GM12878 (cell line): Measurements from ENCODE around the gene SMPD2. TPM values are rescaled to one million over a fixed set of nuclear protein-coding genes. Genes with fewer than 3 reads are reported as not detected.
A peak's percentile ranks its signal among the peaks of the same experiment; 100 is the strongest.

Experiments used
- ATAC-seq: fragments of 200-7000 bp; cut with Tn5 transposase; 3 replicates; pipeline ENCODE4 v1.9.1; 2020; ENCODE audit warnings: mild to moderate bottlenecking, moderate library complexity
- BruUV-seq: library from RNA; stranded (reverse); fragments of 400-500 nt; replicated peaks from 2 replicates; lab custom pipeline; 2021; lab: Mats Ljungman, UMichigan
- CTCF ChIA-PET: fragments of 300-600 bp; sonication (Branson Sonifier 250); formaldehyde crosslinking; extraction: SDS; loops from one replicate; lab custom pipeline; 2021; ENCODE audit warnings: inconsistent platforms; lab: Yijun Ruan, JAX
- POLR2A ChIA-PET: fragments of 350-600 bp; formaldehyde crosslinking; extraction: SDS; loops from one replicate; lab custom pipeline; 2021; ENCODE audit warnings: inconsistent platforms; lab: Charles Lee
- RAD21 ChIA-PET: fragments of 300-600 bp; sonication (Branson Sonifier 250); formaldehyde crosslinking; loops from one replicate; lab custom pipeline; 2023; ENCODE audit warnings: antibody characterized with exemption; ENCODE audit not compliant: unreplicated experiment; lab: Charles Lee
- SMC1A ChIA-PET: fragments of 300-600 bp; sonication (Branson Sonifier 250); formaldehyde crosslinking; loops from one replicate; lab custom pipeline; 2023; ENCODE audit not compliant: unreplicated experiment, uncharacterized antibody; lab: Charles Lee
- DNase-seq: peaks from one replicate; pipeline ENCODE4 v3.0.0-alpha.2; 2011; ENCODE audit warnings: low read depth, low spot score
- FAIRE-seq: peaks from 3 replicates; lab custom pipeline; 2011; peaks lifted over from hg19 to GRCh38; lab: Jason Lieb, UNC
- H2AFZ ChIP-seq: 2 replicates; pipeline ENCODE4 v1.6.0; 2011; ENCODE audit warnings: low read depth, low read length, control low read depth; ENCODE audit not compliant: control insufficient read depth
- H3K27ac ChIP-seq: 2 replicates; pipeline ENCODE4 v1.5.1; 2011; ENCODE audit warnings: control low read depth; ENCODE audit not compliant: control insufficient read depth, insufficient read depth
- H3K27me3 ChIP-seq, 2 experiments: replicated peaks in 1 of 2; 2 replicates each; pipeline versions ENCODE4 v1.6.0 to v1.6.1; 2011; ENCODE audit warnings: low read length in 1 of 2; ENCODE audit not compliant: control insufficient read depth in 2 of 2, insufficient read depth in 2 of 2
- H3K36me3 ChIP-seq, 2 experiments: 2 replicates each; pipeline ENCODE4 v1.5.1; 2011; ENCODE audit warnings: low read length in 1 of 2; ENCODE audit not compliant: control insufficient read depth in 2 of 2, insufficient read depth in 2 of 2
- H3K4me1 ChIP-seq: 2 replicates; pipeline ENCODE4 v1.6.1; 2011; ENCODE audit warnings: mild to moderate bottlenecking, low read length, moderate library complexity, mixed read lengths; ENCODE audit not compliant: control insufficient read depth, insufficient read depth
- H3K4me2 ChIP-seq: 2 replicates; pipeline ENCODE4 v1.6.0; 2011; ENCODE audit warnings: control low read depth; ENCODE audit not compliant: control insufficient read depth, insufficient read depth
- H3K4me3 ChIP-seq: fragments of 200-600 bp; sonication (generic); 2 replicates; pipeline ENCODE4 v1.5.1; 2016
- H3K79me2 ChIP-seq: 2 replicates; pipeline ENCODE4 v1.6.0; 2011; ENCODE audit warnings: low read length; ENCODE audit not compliant: control insufficient read depth, insufficient read depth
- H3K9ac ChIP-seq: 2 replicates; pipeline ENCODE4 v1.8.0; 2011; ENCODE audit warnings: low read length, control low read depth, mixed read lengths; ENCODE audit not compliant: control insufficient read depth, insufficient read depth
- H3K9me3 ChIP-seq: replicated peaks from 3 replicates; pipeline ENCODE4 v1.5.1; 2011; ENCODE audit warnings: mild to moderate bottlenecking, low read length; ENCODE audit not compliant: control insufficient read depth, insufficient read depth
- H4K20me1 ChIP-seq: 2 replicates; pipeline ENCODE4 v1.6.0; 2011; ENCODE audit not compliant: control insufficient read depth, insufficient read depth
- SREBF2 ChIP-seq: IDR thresholded peaks from 2 replicates; pipeline ENCODE4 v1.6.1; 2012; ENCODE audit warnings: mild to moderate bottlenecking, low read length
- WGBS: methylation state at CpG from one replicate; pipeline ENCODE4 v1.1.6; 2016; ENCODE audit warnings: low lambda C conversion rate; ENCODE audit not compliant: insufficient replicate concordance, insufficient coverage; ENCODE audit errors: missing lambda C conversion rate; 5-methylcytosine and 5-hydroxymethylcytosine counted together
- in situ Hi-C: fragments of 300-500 bp; cut with MboI; formaldehyde crosslinking; loops from 9 replicates; pipeline ENCODE4 v1.14.3; 2018; ENCODE audit warnings: mixed read lengths
- intact Hi-C: fragments of 100-400 bp; cut with micrococcal nuclease; formaldehyde crosslinking; loops from one replicate; pipeline ENCODE4 v1.14.2; 2022; ENCODE audit not compliant: unreplicated experiment
- polyA plus RNA-seq, 11 experiments: library from polyadenylated mRNA; depleted of rRNA in 4 of 11; unstranded in 6 of 11; stranded (reverse) in 5 of 11; fragments of >200 nt; fragmentation: Nextera tagmentation in 4 of 11; fragmentation: Illumina TruSeq in 1 of 11; extraction: Ambion mirVana in 4 of 11; extraction: Trizol in 1 of 11; gene quantifications; 1 replicate in 1 of 11; 2 replicates in 10 of 11; pipeline versions ENCODE4 v1.2.1 to v1.2.3, GENCODE V29; 2011 to 2016; ENCODE audit warnings: inconsistent platforms in 2 of 11, missing spikeins in 2 of 11, low read depth in 1 of 11
- total RNA-seq, 4 experiments: library from RNA; depleted of rRNA in 3 of 4; stranded (reverse); fragments of >200 nt in 3 of 4; fragmentation: Illumina TruSeq in 1 of 4; extraction: Trizol in 1 of 4; gene quantifications; 2 replicates each; pipeline versions ENCODE4 v1.2.1 to v1.2.3, GENCODE V29; 2013 to 2021
- TF ChIP-seq, protein P1 (sequence below): fragments of 450-650 bp; IDR thresholded peaks from 2 replicates; pipeline ENCODE4 v1.6.1; 2016; ENCODE audit warnings: mild to moderate bottlenecking

SMPD2 gene
- total and polyA plus RNA-seq, 10 of the 15 experiments (the other 5 are each of a cell fraction or from before 2014, with no cell fraction given), result 0.06 to 15.4 (median 9.7) TPM

DNA sequence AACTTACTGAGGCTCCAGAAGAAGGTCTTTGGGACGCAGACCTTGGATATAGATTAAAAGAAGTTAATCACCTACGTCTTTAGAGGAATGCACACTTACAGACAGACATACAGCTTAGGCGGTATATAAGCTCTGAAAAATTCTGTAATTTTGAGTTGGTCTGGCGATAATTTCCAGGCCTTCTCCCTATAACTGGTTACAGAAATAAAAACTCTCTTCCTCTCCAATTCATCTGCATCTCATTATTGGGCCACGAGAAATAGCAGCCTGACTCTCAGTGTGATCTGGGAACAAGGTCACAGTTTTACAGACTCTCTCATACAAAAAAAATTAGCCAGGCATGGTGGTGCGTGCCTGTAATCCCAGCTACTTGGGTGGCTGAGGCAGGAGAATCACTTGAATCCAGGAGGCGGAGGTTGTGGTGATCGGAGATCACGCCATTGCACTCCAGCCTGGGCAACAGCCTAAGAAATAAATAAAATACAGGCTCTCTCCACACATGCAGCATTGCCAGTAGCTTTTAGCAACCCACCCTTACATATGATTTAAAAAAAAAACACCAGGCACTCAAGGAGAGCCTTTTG lies 37.8 kb downstream of the SMPD2 start:
- Histone ChIP-seq H3K4me1 (peaks cover 4% of the 10 kb centered on the region), H3K27me3 (no peaks in the 10 kb centered on the region), H3K4me3 (peak overlapping the region; percentile 56), H3K4me2 (peak overlapping the region; percentile 84; the same call in 1 of the 2 replicates), H3K9me3 (no peaks in the 10 kb centered on the region), H3K36me3 (peaks cover 0 to 27% of the 10 kb centered on the region in 2 experiments; a peak in 3 of 4 replicates), H3K27ac (peak overlapping the region; percentile 64), H2AFZ (no peak overlapping the region), H3K9ac (peak overlapping the region; percentile 39), H3K79me2 (peaks cover 77% of the 10 kb centered on the region), H4K20me1 (no peaks in the 10 kb centered on the region)
- no peak for FAIRE-seq
- no peak for ATAC-seq
- ChIA-PET RAD21 (interaction anchor here (0.6 to 5.5 kb wide), 7 partner anchors 9 to 95 kb away, joined by 3 to 97 read pairs (median 7); partner anchors contain the start of genes CD164 and MICAL1), SMC1A (interaction anchor here (0.7 to 9.4 kb wide), 11 partner anchors 9 to 1206 kb away, joined by 3 to 148 read pairs (median 4); partner anchors contain the start of genes MICAL1, PPIL6 and SMPD2), CTCF (interaction anchor here (0.8 to 1.4 kb wide), 4 partner anchors 13 to 24 kb away, joined by 3 to 5 read pairs (median 4); no protein-coding TSS in a partner anchor), POLR2A (interaction anchor here (0.7 to 9.3 kb wide), 4 partner anchors 9 to 37 kb away, joined by 3 to 132 read pairs (median 6); partner anchors contain the start of gene MICAL1)
- no TSS peak for BruUV-seq
- in situ Hi-C loops, result no loop called here
- no peak for DNase-seq
- 89% methylated on average over 9 of the region's 9 CpGs for WGBS
- TF ChIP-seq, protein P1, sequence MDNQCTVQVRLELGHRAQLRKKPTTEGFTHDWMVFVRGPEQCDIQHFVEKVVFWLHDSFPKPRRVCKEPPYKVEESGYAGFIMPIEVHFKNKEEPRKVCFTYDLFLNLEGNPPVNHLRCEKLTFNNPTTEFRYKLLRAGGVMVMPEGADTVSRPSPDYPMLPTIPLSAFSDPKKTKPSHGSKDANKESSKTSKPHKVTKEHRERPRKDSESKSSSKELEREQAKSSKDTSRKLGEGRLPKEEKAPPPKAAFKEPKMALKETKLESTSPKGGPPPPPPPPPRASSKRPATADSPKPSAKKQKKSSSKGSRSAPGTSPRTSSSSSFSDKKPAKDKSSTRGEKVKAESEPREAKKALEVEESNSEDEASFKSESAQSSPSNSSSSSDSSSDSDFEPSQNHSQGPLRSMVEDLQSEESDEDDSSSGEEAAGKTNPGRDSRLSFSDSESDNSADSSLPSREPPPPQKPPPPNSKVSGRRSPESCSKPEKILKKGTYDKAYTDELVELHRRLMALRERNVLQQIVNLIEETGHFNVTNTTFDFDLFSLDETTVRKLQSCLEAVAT, result peak; percentile 92
- TF ChIP-seq SREBF2, result no peak
- intact Hi-C loops, result loop anchor here (10.0 kb wide), 1 partner anchor 706 kb away; the partner anchor contains the start of gene CDC40
